HG02571 (cell line): ENCODE results near the gene TSPEAR.
"Not testable (repeated sequence)": the region's sequence is repeated elsewhere in the genome, so short reads cannot be mapped to it uniquely, and the experiment has no call there.

Experiments used
- ATAC-seq: cut with Tn5 transposase; IDR thresholded peaks from one replicate; pipeline ENCODE4 v1.9.1; 2021; ENCODE audit warnings: mild to moderate bottlenecking, moderate library complexity; ENCODE audit not compliant: unreplicated experiment

The TSPEAR gene

DNA sequence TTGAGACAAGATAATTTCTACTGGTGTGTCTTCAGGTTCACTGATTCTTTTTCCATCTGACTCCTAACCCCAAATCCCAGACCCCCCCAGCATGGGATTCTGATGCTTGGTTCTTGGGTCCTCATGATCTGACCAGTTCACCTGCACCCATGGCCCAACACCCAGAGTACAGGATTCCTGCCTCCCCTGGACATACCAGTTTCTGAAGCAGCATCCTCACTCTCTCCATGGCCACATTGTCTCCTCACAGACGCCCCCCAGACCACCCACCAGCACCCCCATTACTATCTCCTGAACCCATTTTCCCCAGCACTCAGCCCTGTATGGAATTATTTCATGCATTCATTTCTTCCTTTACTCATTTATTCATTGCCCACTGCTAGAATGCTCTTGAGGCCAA, 54.5 kb downstream of the TSPEAR start:
- no peak for ATAC-seq

DNA sequence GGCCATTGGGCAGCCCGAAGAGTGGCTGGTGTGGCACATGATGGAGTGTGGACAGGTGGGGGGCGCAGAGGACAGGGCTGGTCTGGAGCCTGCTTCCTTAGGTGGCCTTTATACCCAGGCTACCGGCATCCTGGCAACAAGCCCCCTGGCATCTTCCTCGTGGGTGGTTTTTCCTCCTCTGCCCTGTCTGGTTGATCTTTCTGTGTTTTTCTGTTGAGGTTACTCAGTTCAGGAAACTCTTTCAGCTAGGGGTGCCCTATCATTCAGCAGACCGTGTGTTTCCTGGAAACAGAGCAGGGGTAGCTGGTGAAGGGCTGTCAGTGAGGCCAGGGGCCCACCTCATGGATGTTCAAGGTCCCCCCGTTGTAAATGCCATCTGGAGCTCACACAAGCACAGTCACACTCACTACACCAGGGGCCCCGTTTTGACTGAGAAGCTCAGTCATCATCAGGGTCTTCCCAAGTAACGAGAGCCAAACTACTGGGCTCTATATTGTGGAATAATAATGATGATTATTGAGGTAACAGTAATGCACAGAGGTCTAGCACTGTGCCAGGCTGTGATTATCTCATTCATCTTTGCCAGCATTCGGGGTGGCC, 56.7 kb downstream of the TSPEAR start, which contains the start of gene KRTAP12-4:
Gene KRTAP12-4, minus strand, starts transcription at position 84 of the 600 bp plus-strand sequence. Its CDS starts 45 bp downstream, at position 39.
- ATAC-seq, result no peak

DNA sequence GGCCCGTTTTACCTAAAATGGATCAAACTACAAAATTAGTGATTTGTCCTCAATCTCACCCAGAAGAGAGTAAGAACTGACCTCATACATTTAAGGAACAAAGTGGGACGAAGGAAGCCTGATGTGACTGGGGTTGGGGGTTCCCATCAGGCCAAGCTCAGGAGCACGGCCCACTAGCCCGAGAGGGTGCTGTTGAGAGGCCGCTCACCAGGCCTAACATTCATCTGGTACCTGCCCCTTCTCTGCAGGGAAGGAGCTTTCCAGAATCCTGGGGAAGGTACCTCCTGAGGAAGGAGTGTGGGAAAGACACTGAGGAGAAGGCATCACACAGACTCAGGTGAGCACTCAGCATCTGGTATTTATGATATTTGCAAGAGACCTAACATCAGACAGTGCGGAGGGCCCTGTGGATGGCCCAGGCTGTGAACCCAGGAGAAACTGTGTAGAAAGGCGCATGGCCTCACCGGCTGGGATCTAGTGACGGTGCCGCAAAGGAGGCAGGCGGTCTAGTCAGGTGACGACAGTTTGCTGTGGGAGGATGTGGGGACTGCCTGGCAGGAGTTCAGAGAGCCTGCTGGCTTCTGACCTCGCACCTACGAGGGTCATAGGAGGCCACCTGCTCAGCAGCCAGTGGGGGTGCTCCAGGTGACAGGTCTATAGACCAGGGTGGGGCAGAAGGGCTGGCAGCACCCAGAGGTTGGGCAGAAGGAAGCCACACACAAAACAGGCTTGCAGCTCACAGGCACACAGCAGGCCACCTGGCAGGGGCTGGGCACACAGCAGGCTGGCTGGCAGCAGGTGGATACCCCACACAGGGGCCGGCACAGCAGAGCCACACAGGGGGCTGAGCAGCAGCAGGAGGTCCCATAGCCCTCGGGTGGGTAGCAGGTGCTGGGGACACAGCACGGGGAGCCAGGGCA, 57.5 kb downstream of the TSPEAR start:
- ATAC-seq, result no peak

DNA sequence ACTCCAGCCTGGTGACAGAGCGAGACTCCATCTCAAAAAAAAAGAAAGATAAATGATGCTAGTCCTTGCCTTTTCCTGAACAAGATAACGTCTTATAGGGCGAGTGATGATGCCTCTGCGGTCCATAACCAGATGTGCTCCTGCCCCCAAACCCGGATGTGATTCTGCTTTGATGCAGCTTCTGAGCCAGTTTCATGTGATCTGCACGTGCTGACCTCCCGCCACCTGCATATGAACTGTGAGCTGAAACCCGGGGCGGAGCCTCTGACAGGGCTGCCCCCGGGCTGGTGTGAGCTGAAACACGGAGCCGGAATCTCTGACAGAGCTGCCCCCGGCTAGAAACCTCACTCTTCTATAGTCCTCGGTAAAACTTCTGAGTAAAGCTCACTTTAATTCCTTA, 58.2 kb downstream of the TSPEAR start:
- ATAC-seq, result no peak

DNA sequence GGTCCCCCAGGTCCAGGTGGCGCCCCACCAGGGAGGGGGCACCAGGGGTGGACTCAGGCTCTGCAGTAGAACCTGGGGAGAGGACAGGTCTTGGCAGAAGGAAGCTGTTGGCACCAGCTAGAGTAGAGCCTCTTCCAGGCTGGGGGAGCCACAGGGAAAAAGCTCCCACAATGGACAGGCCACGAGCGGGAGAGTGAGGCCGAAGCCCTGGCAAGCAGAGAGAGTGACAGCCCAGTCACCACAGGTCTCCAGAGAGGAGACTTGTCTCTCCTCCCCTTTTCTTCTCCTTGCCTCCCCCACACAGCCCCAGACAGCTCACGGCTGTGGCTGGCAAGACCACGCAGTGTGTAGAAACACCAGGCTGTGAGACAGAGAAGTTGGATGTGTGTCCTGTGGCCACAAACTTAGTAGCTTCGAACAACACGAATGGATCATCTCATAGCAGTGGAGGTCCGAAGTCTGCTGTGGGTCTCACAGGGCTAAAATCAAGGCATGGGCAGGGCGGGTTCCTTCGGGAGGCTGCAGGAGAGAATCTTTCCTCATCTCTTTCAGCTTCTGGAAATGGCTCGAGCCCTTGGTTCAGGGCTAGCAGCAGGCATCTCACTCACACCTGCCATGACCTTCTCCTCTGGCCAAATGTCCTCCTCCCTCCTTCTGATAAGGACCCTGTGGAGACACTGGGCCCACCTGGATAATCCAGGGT, 60.2 kb downstream of the TSPEAR start:
- no peak for ATAC-seq

DNA sequence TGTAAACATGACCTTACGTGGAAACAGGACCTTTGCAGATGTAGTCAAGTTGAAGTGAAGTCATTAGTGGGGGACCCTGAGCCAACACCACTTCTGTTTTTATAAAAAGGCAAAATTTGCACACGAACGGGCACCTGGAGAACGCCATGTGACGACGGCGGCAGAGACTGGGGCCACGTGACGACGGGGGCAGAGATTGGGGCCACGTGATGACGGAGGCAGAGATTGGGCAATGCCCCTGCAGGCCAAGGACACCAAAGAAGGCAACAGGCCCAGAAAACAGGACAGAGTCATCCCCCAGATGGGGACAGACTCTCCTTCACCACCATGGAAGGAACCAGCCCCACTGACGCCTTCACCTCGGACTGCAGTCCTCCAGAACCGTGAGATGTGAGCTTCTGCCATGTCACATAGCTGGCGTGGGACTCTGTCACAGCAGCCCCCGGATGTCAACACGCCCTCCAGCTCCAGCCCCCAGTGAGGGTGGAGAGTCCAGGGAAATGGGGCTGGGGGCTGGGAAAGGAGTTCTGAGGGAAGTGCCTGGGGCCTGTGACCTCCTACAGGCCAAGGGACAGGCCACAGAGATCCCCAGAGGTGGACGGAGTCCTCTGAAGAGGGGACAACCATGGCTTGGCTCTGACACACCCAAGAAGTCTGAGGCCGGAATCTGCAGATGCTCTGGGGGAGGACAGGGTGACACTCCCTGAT, 61.0 kb downstream of the TSPEAR start:
- no peak for ATAC-seq

DNA sequence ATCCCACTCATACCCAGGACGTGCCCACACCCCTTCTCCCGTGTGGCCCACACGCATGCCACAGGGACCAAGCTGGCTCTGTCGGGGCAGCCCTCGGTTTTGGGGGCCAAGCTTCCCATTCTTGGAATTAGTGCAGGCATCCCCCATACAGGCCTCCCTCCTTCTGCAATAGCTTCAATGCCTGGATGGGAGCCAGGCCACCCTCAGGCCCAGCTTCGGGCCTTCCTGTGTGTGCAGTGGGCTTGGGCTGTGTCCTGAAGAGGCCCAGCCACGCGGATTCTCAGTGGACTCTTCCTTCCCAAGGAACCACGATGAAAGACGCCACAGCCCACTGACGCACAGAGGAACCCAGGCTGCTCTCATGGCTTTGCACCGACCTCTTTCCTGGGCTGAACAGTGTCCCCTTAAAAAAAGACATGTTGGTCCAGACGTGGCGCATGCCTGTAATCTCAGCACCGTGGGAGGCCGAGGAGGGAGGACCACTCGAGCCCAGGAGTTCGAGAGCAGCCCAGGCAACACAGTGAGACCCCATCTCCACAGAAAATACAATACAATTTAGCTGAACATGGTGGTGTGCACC, 61.8 kb downstream of the TSPEAR start:
- no peak for ATAC-seq

DNA sequence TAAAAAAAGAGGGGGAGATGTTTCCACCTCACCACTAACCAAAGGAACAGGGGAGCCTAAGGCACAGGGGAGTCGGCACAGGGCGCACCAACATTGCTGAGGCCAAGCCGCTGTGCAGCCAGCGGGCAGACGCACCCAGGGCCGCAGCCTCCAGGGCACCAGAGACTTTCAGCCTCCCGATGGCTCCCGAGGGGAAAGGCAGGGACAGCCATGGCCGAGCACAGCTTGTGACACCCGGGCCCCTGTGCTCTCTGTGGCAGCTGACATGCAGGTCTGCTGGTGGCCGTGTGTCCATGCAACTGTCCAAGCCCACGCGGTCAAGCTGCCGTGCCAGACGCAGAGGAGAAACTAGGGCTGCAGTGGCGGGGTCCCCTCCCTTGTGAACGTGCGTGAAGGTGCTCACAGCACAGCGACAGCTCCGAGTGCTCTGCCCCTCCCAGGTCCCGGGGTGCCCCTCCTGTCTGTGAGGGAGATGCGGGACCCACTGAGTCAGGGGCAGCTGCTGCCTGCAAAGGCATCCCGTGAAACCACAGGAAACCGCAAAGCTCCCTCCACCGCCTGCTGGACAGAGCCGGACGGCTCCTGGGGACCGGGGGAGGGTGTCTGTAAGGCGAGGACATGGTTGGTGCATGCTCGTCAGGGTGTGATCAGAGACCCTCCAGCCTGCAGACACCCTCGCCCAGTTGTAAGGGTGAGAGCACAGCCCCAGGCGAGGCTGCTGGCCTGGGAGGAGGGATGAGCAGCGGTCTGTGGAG, 62.6 kb downstream of the TSPEAR start:
- no peak for ATAC-seq

DNA sequence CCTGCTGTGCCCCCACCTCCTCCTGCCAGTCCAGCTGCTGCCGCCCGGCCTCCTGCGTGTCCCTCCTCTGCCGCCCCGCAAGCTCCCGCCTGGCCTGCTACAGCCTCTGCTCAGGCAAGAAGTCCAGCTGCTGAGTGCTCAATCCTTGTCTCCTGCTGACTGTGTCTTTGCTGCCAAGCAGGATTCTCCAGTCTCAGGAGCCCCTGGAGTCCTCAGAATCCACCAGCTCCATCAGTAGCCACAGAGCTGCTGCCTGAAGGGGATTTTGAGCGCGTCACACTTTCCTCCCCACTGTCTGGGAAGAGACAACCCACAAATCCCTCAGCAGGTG, 64.2 kb downstream of the TSPEAR start:
- no peak for ATAC-seq

DNA sequence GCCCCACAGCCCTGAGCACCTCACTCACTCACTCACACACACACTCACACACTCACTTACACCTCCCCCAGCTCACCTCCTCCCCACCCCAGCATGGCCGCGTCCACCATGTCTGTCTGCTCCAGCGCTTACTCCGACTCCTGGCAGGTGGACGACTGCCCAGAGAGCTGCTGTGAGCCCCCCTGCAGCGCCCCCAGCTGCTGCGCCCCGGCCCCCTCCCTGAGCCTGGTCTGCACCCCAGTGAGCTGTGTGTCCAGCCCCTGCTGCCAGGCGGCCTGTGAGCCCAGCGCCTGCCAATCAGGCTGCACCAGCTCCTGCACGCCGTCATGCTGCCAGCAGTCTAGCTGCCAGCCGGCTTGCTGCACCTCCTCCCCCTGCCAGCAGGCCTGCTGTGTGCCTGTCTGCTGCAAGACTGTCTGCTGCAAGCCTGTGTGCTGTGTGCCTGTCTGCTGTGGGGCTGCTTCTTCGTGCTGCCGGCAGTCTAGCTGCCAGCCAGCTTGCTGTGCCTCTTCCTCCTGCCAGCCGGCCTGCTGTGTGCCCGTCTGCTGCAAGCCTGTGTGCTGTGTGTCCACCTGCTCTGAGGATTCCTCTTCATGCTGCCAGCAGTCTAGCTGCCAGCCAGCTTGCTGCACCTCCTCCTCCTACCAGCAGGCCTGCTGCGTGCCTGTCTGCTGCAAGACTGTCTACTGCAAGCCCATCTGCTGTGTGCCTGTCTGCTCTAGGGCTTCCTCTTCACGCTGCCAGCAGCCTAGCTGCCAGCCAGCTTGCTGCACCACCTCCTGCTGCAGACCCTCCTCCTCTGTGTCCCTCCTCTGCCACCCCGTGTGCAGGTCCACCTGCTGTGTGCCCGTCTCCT, 64.8 kb downstream of the TSPEAR start, which contains the start of gene KRTAP10-11:
Gene KRTAP10-11, plus strand, starts transcription at position 49 of the 856 bp plus-strand sequence. Its CDS starts 45 bp downstream, at position 94.
- ATAC-seq, result not testable (repeated sequence)

DNA sequence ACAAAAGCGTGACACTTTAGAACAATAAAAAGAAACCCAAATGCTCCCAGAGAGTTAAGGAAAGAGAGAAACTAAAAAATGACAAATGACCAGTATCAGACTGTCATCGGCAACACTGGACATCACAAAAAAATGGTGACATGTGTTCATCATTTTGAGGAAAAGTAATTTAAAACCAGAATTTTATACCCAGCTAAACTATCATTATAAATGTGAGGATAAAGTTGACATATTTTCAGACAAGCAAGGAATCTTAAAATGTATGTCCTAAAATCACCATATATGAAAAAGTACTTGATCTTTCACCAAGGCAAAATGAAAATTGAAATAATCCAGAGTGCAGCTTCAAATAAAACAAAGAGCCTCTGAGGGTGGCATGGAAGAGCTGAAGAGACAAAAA, 66.5 kb downstream of the TSPEAR start:
- ATAC-seq, result no peak

DNA sequence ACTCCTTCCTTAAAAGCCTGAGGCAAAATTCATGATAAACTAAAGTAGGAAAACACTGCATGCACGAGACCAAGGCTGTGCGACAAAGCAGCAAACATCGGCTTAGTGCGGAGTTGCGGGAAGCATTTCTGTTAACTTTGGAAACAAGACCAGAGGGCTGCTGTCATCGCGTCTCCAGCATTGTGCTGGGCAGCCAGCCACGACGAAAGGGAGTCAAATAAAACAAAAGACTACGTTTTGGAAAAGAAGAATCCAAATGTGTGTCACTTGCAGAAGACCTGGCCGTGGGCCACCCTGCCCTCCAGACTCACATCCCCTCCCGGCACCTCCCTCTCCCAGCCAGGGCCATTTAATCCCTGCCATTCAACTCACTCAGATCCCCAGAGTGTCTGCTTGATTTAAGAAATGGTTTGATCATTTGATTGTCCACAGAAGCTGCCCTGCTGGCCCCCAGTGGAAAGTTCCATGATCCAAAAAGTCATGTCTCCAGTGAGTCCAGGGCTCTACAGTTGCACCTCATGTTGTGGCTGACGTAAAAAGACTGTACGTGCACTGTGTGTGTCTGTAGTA, 67.5 kb downstream of the TSPEAR start:
- no peak for ATAC-seq

DNA sequence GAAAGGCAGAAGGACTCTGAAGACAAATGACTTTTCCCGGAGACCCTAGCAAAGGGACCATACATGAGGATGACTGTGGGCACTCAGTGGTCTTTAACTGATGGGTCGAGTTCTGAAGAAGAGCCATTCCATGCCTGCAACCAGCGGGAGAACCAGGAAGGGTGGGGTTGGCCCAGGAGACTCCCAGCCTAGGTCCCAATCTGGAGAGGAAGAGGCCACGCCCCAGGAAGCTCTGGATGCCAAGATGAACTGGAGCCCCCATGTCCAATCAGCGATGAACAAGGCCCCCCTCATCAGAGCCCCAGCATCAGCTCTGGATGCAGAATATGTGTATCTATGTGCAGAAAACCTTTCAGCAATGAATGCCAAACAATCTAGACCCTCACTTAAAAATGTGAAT, 70.6 kb downstream of the TSPEAR start:
- ATAC-seq, result no peak

DNA sequence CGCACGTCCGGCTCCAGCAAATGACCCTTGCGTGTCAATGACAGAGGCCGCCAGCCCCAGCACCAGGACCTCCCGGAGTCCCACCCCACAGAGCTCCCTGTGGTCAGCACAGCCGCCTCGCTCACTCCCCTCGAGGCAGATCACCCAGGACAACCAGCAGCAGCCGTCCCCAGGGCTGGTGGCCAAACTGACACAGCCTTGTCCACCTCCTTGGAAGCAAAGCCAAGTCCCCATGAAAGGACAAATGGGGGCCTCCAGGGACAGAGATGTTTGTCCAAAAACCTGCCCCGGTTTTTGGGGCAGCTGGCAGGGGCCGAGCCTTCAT, 72.1 kb downstream of the TSPEAR start:
- no peak for ATAC-seq

DNA sequence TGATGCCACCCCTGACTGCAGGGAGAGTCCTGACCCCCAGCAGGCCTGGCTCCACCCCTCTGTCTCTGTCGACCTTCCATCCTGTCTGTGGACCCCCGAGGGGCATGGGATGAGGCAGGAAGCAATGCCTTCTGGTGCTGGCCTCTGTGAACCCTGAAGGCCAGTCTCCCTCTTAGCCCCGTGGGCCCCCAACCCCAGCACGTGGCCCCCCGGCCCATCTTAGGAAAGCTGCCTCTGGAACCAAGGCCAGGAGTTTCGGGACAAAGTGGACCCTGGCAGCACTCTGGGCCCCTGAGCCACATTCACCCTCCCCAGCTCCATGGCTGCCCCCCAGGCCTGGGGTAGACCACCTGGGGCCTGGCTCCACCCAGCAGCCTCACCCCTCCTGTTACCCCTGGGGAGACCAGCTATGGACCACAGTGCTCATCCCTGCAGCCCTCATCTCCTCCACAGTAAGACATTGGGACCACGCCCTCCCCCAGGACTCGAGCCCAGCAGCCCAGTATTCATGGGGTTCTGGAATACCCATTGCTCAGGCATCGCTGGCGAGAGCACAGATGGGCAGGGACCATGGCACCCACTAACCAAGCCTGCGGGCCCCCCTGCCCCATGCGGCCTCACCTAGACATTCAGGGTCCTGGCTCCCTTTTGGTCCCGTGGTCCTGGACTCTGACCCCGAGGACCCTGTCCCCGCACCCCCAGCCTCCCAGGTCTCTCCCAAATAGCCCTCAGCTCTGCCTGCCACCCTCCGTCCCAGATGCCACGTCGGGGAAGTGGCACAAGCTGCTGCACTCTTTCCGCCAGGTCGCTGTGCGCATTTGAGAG, 72.7 kb downstream of the TSPEAR start:
- ATAC-seq, result not testable (repeated sequence)

DNA sequence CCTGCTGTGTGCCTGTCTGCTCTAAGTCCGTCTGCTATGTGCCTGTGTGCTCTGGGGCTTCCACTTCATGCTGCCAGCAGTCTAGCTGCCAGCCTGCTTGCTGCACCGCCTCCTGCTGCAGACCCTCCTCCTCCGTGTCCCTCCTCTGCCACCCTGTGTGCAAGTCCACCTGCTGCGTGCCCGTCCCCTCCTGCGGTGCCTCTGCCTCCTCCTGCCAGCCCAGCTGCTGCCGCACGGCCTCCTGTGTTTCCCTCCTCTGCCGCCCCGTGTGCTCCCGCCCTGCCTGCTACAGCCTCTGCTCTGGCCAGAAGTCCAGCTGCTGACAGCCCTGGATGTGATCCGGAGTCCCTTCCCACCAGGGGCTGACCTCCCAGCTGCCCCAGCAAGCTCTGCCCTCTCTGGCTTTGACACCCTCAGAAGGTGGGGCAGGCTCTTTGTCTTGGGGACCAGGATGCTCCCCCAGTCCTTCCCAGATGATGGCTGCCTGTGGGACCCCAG, 73.5 kb downstream of the TSPEAR start:
- not testable (repeated sequence) for ATAC-seq

DNA sequence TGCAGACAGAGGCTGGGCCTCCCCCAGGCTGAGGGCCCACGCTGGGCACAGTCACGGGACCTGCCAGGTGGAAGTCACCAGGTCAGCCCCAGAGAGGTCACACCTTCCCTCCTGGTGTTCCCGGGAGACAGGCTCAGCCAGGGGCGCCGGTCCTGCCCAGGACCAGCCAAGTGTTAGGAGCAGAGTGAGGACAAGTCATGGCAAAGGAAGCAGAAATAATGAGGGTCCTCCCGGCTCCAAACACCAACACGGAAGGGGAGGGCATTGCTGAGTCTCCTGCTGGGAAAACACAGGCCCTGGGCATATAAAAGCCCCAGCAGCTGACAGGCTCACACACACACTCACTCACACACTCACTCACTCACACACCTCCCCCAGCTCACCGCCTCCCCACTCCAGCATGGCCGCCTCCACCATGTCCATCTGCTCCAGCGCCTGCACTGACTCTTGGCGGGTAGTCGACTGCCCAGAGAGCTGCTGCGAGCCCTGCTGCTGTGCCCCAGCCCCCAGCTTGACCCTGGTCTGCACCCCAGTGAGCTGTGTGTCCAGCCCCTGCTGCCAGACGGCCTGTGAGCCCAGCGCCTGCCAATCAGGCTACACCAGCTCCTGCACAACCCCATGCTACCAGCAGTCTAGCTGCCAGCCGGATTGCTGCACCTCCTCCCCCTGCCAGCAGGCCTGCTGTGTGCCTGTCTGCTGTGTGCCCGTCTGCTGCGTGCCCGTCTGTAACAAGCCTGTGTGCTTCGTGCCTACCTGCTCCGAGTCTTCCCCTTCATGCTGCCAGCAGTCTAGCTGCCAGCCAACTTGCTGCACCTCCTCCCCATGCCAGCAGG, 74.1 kb downstream of the TSPEAR start, which contains the start of gene KRTAP10-10:
Gene KRTAP10-10, plus strand, starts transcription at position 339 of the 833 bp plus-strand sequence. Its CDS starts 62 bp downstream, at position 401.
- no peak for ATAC-seq
